ENCODE measurements around the gene DDX25.

- no peak for TF ChIP-seq CTCF (IDR thresholded peaks at IDR 0.05 in 4 of 5, conservative IDR thresholded peaks at IDR 0.05 in 1 of 5)
- TF ChIP-seq POLR2A (IDR thresholded peaks at IDR 0.05) = no peak
These were observed 34.1 kb downstream of the DDX25 start for GRCh38 chr11:125938418-125938817.
